WTC11 (cell line): ENCODE measurements around the gene TTLL3.

Experiments used
- ATF1 ChIP-seq: sonication (generic); formaldehyde crosslinking; IDR thresholded peaks from 2 replicates; pipeline ENCODE4 v1.8.1; 2023; ENCODE audit warnings: mild to moderate bottlenecking, moderate library complexity, missing genetic modification reagents
- CREB1 ChIP-seq: sonication (generic); formaldehyde crosslinking; IDR thresholded peaks from 2 replicates; pipeline ENCODE4 v1.8.0; 2023; ENCODE audit warnings: mild to moderate bottlenecking, missing genetic modification reagents
- CREM ChIP-seq: sonication (generic); formaldehyde crosslinking; IDR thresholded peaks from 2 replicates; pipeline ENCODE4 v1.8.1; 2022; ENCODE audit warnings: mild to moderate bottlenecking, missing genetic modification reagents, moderate library complexity
- GABPB1 ChIP-seq: sonication (generic); formaldehyde crosslinking; IDR thresholded peaks from 2 replicates; pipeline ENCODE4 v1.8.1; 2023; ENCODE audit warnings: mild to moderate bottlenecking, missing genetic modification reagents
- NR2C2 ChIP-seq: sonication (generic); formaldehyde crosslinking; IDR thresholded peaks from 2 replicates; pipeline ENCODE4 v1.8.0; 2022; ENCODE audit warnings: mild to moderate bottlenecking, missing genetic modification reagents
- NR3C1 ChIP-seq: sonication (generic); formaldehyde crosslinking; conservative IDR thresholded peaks from 2 replicates; pipeline ENCODE4 v1.8.1; 2023; ENCODE audit warnings: low read depth, mild to moderate bottlenecking, missing genetic modification reagents
- PRDM15 ChIP-seq: sonication (generic); formaldehyde crosslinking; IDR thresholded peaks from 2 replicates; pipeline ENCODE4 v1.8.0; 2022; ENCODE audit warnings: missing genetic modification reagents
- SP1 ChIP-seq: sonication (generic); formaldehyde crosslinking; conservative IDR thresholded peaks from 2 replicates; pipeline ENCODE4 v1.8.1; 2022; ENCODE audit warnings: missing genetic modification reagents
- ZNF396 ChIP-seq: fragments of 250-450 bp; sonication (Bioruptor Pico); IDR thresholded peaks from 2 replicates; pipeline ENCODE4 v1.8.0; 2021; ENCODE audit warnings: mild to moderate bottlenecking, moderate library complexity, borderline replicate concordance
- TF ChIP-seq, protein P1 (sequence below): fragments of 200-600 bp; IDR thresholded peaks from 2 replicates; pipeline ENCODE4 v1.8.0; 2022; ENCODE audit warnings: antibody characterized with exemption
- TF ChIP-seq, protein P2 (sequence below): sonication (generic); formaldehyde crosslinking; conservative IDR thresholded peaks from 2 replicates; pipeline ENCODE4 v1.8.1; 2022; ENCODE audit warnings: mild to moderate bottlenecking, missing genetic modification reagents
- TF ChIP-seq, protein P3 (sequence below): sonication (generic); formaldehyde crosslinking; IDR thresholded peaks from 2 replicates; pipeline ENCODE4 v1.8.0; 2022; ENCODE audit warnings: mild to moderate bottlenecking, missing genetic modification reagents
- TF ChIP-seq, protein P4 (sequence below): sonication (generic); formaldehyde crosslinking; IDR thresholded peaks from 2 replicates; pipeline ENCODE4 v1.8.1; 2023; ENCODE audit warnings: mild to moderate bottlenecking, moderate library complexity, missing genetic modification reagents
- TF ChIP-seq, protein P5 (sequence below): sonication (generic); formaldehyde crosslinking; IDR thresholded peaks from 2 replicates; pipeline ENCODE4 v1.8.1; 2022; ENCODE audit warnings: mild to moderate bottlenecking, moderate library complexity, missing genetic modification reagents

DNA sequence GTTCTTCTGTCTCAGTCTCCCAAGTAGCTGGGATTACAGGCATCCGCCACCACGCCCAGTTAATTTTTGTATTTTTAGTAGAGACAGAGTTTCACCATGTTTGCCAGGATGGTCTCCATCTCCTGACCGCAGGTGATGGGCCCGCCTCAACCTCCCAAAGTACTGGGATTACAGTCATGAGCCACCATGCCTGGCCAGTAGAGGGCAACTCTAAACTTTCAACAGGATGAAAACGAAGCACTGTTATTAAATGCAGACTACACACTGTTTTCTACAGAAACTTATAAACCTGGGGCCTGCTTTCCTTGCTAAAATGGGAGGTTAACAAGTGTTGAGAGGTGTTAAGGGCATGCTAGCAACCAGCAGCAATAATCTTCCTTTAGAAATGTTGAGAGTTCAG is 9.5 kb upstream of the TTLL3 start:
- TF ChIP-seq, protein P1, sequence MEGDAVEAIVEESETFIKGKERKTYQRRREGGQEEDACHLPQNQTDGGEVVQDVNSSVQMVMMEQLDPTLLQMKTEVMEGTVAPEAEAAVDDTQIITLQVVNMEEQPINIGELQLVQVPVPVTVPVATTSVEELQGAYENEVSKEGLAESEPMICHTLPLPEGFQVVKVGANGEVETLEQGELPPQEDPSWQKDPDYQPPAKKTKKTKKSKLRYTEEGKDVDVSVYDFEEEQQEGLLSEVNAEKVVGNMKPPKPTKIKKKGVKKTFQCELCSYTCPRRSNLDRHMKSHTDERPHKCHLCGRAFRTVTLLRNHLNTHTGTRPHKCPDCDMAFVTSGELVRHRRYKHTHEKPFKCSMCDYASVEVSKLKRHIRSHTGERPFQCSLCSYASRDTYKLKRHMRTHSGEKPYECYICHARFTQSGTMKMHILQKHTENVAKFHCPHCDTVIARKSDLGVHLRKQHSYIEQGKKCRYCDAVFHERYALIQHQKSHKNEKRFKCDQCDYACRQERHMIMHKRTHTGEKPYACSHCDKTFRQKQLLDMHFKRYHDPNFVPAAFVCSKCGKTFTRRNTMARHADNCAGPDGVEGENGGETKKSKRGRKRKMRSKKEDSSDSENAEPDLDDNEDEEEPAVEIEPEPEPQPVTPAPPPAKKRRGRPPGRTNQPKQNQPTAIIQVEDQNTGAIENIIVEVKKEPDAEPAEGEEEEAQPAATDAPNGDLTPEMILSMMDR, result no peak
- TF ChIP-seq, protein P2, sequence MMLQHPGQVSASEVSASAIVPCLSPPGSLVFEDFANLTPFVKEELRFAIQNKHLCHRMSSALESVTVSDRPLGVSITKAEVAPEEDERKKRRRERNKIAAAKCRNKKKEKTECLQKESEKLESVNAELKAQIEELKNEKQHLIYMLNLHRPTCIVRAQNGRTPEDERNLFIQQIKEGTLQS (CRISPR knock-in tag), result no peak
- TF ChIP-seq, protein P3, sequence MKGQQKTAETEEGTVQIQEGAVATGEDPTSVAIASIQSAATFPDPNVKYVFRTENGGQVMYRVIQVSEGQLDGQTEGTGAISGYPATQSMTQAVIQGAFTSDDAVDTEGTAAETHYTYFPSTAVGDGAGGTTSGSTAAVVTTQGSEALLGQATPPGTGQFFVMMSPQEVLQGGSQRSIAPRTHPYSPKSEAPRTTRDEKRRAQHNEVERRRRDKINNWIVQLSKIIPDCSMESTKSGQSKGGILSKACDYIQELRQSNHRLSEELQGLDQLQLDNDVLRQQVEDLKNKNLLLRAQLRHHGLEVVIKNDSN (CRISPR knock-in tag), result no peak
- TF ChIP-seq, protein P4, sequence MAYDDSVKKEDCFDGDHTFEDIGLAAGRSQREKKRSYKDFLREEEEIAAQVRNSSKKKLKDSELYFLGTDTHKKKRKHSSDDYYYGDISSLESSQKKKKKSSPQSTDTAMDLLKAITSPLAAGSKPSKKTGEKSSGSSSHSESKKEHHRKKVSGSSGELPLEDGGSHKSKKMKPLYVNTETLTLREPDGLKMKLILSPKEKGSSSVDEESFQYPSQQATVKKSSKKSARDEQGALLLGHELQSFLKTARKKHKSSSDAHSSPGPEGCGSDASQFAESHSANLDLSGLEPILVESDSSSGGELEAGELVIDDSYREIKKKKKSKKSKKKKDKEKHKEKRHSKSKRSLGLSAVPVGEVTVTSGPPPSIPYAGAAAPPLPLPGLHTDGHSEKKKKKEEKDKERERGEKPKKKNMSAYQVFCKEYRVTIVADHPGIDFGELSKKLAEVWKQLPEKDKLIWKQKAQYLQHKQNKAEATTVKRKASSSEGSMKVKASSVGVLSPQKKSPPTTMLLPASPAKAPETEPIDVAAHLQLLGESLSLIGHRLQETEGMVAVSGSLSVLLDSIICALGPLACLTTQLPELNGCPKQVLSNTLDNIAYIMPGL (CRISPR knock-in tag), result no peak
- TF ChIP-seq NR3C1 (CRISPR knock-in tag) (no peak), CREB1 (no peak), PRDM15 (CRISPR knock-in tag) (no peak), ZNF396 (no peak), CREM (CRISPR knock-in tag) (no peak), SP1 (CRISPR knock-in tag) (no peak), GABPB1 (CRISPR knock-in tag) (no peak), NR2C2 (CRISPR knock-in tag) (no peak), ATF1 (CRISPR knock-in tag) (no peak)
- TF ChIP-seq, protein P5, sequence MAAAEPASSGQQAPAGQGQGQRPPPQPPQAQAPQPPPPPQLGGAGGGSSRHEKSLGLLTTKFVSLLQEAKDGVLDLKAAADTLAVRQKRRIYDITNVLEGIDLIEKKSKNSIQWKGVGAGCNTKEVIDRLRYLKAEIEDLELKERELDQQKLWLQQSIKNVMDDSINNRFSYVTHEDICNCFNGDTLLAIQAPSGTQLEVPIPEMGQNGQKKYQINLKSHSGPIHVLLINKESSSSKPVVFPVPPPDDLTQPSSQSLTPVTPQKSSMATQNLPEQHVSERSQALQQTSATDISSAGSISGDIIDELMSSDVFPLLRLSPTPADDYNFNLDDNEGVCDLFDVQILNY, result no peak
